ENCODE results near the gene ZNF483. TPM values are rescaled to one million over a fixed set of nuclear protein-coding genes. Genes with fewer than 3 reads are reported as not detected.

Gene ZNF483
- total and polyA plus RNA-seq, 9 of the 15 experiments (the other 6 are each of a cell fraction or from before 2014, with no cell fraction given) = 0.04 to 1.0 (median 0.38) TPM

DNA sequence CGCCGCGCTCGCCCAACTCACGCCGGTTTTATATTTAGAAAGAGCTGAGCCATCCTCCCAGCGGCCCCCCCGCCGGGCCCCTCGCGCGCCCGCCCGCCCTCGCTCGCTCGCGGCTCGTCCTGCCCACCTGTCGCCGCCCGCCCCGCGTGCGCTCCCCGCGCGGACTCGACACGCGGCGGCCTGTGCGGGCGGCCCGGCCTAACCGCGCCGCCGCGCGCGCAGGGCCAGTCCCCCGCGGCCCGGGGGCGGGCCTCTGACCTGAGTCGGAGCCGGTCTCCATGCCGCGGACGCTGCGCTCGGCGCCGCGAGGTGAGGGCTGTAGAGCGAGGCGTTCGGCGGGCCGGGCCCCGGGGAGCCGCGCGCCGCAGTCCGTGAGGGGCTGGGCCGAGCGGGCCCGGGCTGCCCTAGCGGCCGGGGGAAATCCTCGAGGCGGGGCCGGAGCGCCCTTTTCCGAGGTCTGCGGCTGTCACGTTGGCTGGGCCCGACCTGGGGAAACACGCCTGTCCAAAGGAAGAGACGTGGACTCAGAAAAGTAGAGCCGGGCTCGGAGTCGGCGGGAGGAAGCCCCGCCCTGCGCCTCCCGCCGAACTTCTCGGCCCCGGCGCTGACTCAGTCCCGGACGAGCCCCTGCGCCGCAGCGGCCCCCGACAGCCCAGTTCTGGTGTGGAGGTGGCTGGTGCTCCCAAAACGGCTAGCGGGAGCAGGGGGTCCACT, 41.0 kb upstream of the ZNF483 start, which contains the start of gene ECPAS (continued):
- TF ChIP-seq, protein P1, sequence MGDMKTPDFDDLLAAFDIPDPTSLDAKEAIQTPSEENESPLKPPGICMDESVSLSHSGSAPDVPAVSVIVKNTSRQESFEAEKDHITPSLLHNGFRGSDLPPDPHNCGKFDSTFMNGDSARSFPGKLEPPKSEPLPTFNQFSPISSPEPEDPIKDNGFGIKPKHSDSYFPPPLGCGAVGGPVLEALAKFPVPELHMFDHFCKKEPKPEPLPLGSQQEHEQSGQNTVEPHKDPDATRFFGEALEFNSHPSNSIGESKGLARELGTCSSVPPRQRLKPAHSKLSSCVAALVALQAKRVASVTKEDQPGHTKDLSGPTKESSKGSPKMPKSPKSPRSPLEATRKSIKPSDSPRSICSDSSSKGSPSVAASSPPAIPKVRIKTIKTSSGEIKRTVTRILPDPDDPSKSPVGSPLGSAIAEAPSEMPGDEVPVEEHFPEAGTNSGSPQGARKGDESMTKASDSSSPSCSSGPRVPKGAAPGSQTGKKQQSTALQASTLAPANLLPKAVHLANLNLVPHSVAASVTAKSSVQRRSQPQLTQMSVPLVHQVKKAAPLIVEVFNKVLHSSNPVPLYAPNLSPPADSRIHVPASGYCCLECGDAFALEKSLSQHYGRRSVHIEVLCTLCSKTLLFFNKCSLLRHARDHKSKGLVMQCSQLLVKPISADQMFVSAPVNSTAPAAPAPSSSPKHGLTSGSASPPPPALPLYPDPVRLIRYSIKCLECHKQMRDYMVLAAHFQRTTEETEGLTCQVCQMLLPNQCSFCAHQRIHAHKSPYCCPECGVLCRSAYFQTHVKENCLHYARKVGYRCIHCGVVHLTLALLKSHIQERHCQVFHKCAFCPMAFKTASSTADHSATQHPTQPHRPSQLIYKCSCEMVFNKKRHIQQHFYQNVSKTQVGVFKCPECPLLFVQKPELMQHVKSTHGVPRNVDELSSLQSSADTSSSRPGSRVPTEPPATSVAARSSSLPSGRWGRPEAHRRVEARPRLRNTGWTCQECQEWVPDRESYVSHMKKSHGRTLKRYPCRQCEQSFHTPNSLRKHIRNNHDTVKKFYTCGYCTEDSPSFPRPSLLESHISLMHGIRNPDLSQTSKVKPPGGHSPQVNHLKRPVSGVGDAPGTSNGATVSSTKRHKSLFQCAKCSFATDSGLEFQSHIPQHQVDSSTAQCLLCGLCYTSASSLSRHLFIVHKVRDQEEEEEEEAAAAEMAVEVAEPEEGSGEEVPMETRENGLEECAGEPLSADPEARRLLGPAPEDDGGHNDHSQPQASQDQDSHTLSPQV (IDR thresholded peaks at IDR 0.05) = 0 out of 2 replicates have a peak, but pooled peaks have one; percentile 28
- TF ChIP-seq NUFIP1 (IDR thresholded peaks at IDR 0.05; ENCODE audit: partially characterized antibody) (no peak), TCF3 (CRISPR knock-in tag; IDR thresholded peaks at IDR 0.05) (no peak), CHD1 (IDR thresholded peaks at IDR 0.05; ENCODE audit: low read length) (no peak), ZNF23 (CRISPR knock-in tag; IDR thresholded peaks at IDR 0.05) (no peak), ZFP30 (CRISPR knock-in tag; IDR thresholded peaks at IDR 0.05; ENCODE audit: borderline replicate concordance) (no peak), KDM2B (CRISPR knock-in tag; IDR thresholded peaks at IDR 0.05) (no peak), TGIF2 (CRISPR knock-in tag; IDR thresholded peaks at IDR 0.05) (no peak), ZNF583 (CRISPR knock-in tag; IDR thresholded peaks at IDR 0.05) (no peak), KHSRP (IDR thresholded peaks at IDR 0.05) (no peak)
- TF ChIP-seq, protein P2, sequence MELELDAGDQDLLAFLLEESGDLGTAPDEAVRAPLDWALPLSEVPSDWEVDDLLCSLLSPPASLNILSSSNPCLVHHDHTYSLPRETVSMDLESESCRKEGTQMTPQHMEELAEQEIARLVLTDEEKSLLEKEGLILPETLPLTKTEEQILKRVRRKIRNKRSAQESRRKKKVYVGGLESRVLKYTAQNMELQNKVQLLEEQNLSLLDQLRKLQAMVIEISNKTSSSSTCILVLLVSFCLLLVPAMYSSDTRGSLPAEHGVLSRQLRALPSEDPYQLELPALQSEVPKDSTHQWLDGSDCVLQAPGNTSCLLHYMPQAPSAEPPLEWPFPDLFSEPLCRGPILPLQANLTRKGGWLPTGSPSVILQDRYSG (tag; conservative IDR thresholded peaks at IDR 0.05; ENCODE audit: low read depth) = no peak
- TF ChIP-seq, protein P3, sequence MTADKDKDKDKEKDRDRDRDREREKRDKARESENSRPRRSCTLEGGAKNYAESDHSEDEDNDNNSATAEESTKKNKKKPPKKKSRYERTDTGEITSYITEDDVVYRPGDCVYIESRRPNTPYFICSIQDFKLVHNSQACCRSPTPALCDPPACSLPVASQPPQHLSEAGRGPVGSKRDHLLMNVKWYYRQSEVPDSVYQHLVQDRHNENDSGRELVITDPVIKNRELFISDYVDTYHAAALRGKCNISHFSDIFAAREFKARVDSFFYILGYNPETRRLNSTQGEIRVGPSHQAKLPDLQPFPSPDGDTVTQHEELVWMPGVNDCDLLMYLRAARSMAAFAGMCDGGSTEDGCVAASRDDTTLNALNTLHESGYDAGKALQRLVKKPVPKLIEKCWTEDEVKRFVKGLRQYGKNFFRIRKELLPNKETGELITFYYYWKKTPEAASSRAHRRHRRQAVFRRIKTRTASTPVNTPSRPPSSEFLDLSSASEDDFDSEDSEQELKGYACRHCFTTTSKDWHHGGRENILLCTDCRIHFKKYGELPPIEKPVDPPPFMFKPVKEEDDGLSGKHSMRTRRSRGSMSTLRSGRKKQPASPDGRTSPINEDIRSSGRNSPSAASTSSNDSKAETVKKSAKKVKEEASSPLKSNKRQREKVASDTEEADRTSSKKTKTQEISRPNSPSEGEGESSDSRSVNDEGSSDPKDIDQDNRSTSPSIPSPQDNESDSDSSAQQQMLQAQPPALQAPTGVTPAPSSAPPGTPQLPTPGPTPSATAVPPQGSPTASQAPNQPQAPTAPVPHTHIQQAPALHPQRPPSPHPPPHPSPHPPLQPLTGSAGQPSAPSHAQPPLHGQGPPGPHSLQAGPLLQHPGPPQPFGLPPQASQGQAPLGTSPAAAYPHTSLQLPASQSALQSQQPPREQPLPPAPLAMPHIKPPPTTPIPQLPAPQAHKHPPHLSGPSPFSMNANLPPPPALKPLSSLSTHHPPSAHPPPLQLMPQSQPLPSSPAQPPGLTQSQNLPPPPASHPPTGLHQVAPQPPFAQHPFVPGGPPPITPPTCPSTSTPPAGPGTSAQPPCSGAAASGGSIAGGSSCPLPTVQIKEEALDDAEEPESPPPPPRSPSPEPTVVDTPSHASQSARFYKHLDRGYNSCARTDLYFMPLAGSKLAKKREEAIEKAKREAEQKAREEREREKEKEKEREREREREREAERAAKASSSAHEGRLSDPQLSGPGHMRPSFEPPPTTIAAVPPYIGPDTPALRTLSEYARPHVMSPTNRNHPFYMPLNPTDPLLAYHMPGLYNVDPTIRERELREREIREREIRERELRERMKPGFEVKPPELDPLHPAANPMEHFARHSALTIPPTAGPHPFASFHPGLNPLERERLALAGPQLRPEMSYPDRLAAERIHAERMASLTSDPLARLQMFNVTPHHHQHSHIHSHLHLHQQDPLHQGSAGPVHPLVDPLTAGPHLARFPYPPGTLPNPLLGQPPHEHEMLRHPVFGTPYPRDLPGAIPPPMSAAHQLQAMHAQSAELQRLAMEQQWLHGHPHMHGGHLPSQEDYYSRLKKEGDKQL (CRISPR knock-in tag; IDR thresholded peaks at IDR 0.05; ENCODE audit: borderline replicate concordance) = no peak
- TF ChIP-seq, protein P4, sequence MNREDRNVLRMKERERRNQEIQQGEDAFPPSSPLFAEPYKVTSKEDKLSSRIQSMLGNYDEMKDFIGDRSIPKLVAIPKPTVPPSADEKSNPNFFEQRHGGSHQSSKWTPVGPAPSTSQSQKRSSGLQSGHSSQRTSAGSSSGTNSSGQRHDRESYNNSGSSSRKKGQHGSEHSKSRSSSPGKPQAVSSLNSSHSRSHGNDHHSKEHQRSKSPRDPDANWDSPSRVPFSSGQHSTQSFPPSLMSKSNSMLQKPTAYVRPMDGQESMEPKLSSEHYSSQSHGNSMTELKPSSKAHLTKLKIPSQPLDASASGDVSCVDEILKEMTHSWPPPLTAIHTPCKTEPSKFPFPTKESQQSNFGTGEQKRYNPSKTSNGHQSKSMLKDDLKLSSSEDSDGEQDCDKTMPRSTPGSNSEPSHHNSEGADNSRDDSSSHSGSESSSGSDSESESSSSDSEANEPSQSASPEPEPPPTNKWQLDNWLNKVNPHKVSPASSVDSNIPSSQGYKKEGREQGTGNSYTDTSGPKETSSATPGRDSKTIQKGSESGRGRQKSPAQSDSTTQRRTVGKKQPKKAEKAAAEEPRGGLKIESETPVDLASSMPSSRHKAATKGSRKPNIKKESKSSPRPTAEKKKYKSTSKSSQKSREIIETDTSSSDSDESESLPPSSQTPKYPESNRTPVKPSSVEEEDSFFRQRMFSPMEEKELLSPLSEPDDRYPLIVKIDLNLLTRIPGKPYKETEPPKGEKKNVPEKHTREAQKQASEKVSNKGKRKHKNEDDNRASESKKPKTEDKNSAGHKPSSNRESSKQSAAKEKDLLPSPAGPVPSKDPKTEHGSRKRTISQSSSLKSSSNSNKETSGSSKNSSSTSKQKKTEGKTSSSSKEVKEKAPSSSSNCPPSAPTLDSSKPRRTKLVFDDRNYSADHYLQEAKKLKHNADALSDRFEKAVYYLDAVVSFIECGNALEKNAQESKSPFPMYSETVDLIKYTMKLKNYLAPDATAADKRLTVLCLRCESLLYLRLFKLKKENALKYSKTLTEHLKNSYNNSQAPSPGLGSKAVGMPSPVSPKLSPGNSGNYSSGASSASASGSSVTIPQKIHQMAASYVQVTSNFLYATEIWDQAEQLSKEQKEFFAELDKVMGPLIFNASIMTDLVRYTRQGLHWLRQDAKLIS (CRISPR knock-in tag; IDR thresholded peaks at IDR 0.05) = no peak

All from K562 (cell line).